Body of pancreas (tissue), 4 donors: ENCODE results near the gene NMT2. TPM values are rescaled to one million over a fixed set of nuclear protein-coding genes. Genes with fewer than 3 reads are reported as not detected.

Experiments used
- ATAC-seq: fragments of 150-250 bp; one replicate; pipeline ENCODE4 v1.9.1; 2016
- DNase-seq, 4 donors: peaks; one replicate each; pipeline ENCODE4 v3.0.0-alpha.2; 2019
- H3K27ac ChIP-seq, 4 donors: fragments of 200-600 bp; sonication (generic); 1 replicate in 3 of 4; 2 replicates in 1 of 4; pipeline versions ENCODE4 v1.5.1 to v1.6.1; 2016 to 2019; ENCODE audit warnings: mild to moderate bottlenecking in 1 of 4, mixed read lengths in 1 of 4, moderate library complexity in 1 of 4
- H3K27me3 ChIP-seq, 2 donors: fragments of 200-600 bp; sonication (generic); one replicate each; pipeline ENCODE4 v1.6.0; 2016; ENCODE audit warnings: mild to moderate bottlenecking in 1 of 2
- H3K36me3 ChIP-seq, 2 donors: fragments of 200-600 bp; sonication (generic); replicated peaks in 1 of 2; 2 replicates each; pipeline ENCODE4 v1.5.1; 2016; ENCODE audit warnings: low read depth in 2 of 2; ENCODE audit not compliant: insufficient read depth in 1 of 2
- H3K4me1 ChIP-seq: fragments of 200-600 bp; sonication (generic); one replicate; pipeline ENCODE4 v1.6.0; 2016
- H3K4me3 ChIP-seq, 2 donors: fragments of 200-600 bp; sonication (generic); 1 replicate in 1 of 2; 2 replicates in 1 of 2; pipeline ENCODE4 v1.5.1; 2016 to 2019
- H3K9me3 ChIP-seq, 3 donors: fragments of 200-600 bp; sonication (generic); 1 replicate in 2 of 3; 2 replicates in 1 of 3; pipeline ENCODE4 v1.5.1; 2016
- POLR2A ChIP-seq, 3 donors: fragments of 450-650 bp; IDR thresholded peaks; one replicate each; pipeline ENCODE4 v1.6.1; 2016; ENCODE audit warnings: antibody characterized with exemption in 3 of 3, mild to moderate bottlenecking in 2 of 3
- WGBS, 2 donors: methylation state at CpG; one replicate each; pipeline ENCODE4 v1.1.5; 2017; 5-methylcytosine and 5-hydroxymethylcytosine counted together
- intact Hi-C: fragments of 100-400 bp; cut with DNase I; formaldehyde crosslinking; loops from one replicate; pipeline ENCODE4 v1.15.1; 2023
- total RNA-seq, 2 donors: library from RNA; depleted of rRNA; stranded (reverse); fragments of >200 nt; gene quantifications; one replicate each; pipeline ENCODE4 v1.1.0, GENCODE V29; 2016
- TF ChIP-seq, protein P1 (sequence below), 7 experiments: fragments of 450-650 bp in 4 of 7; fragments of 200-600 bp in 3 of 7; sonication (generic) in 3 of 7; IDR thresholded peaks; one replicate each; pipeline ENCODE4 v1.5.1; 2016 to 2019; ENCODE audit warnings: antibody characterized with exemption in 7 of 7

The NMT2 gene
- total RNA-seq, 2 donors from 2014 or later = 9.9 to 16.9 TPM

DNA sequence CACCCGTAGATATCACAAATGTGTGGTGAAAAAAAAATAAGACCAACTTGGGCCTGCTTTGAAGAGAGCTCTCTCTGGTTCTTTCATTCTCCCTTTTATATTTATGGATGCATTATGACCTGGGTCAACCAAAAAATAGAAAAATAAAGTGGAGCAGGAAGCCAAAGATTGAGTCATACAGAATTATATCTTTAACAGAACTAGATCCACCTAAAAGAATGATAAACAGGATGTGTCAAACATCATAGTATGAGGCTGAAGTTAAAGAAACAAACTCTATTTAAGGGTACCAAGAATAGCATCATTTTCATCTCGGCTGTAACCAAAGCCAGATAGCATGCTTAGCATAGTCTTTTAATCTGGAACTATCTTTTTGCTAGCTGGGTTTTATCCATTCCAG lies 28.8 kb upstream of the NMT2 start:
- TF ChIP-seq, protein P1, sequence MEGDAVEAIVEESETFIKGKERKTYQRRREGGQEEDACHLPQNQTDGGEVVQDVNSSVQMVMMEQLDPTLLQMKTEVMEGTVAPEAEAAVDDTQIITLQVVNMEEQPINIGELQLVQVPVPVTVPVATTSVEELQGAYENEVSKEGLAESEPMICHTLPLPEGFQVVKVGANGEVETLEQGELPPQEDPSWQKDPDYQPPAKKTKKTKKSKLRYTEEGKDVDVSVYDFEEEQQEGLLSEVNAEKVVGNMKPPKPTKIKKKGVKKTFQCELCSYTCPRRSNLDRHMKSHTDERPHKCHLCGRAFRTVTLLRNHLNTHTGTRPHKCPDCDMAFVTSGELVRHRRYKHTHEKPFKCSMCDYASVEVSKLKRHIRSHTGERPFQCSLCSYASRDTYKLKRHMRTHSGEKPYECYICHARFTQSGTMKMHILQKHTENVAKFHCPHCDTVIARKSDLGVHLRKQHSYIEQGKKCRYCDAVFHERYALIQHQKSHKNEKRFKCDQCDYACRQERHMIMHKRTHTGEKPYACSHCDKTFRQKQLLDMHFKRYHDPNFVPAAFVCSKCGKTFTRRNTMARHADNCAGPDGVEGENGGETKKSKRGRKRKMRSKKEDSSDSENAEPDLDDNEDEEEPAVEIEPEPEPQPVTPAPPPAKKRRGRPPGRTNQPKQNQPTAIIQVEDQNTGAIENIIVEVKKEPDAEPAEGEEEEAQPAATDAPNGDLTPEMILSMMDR (IDR thresholded peaks at IDR 0.05) = no peak
- TF ChIP-seq POLR2A (IDR thresholded peaks at IDR 0.05) = no peak
- no peaks in the 10 kb centered on the region for H3K36me3 ChIP-seq

DNA sequence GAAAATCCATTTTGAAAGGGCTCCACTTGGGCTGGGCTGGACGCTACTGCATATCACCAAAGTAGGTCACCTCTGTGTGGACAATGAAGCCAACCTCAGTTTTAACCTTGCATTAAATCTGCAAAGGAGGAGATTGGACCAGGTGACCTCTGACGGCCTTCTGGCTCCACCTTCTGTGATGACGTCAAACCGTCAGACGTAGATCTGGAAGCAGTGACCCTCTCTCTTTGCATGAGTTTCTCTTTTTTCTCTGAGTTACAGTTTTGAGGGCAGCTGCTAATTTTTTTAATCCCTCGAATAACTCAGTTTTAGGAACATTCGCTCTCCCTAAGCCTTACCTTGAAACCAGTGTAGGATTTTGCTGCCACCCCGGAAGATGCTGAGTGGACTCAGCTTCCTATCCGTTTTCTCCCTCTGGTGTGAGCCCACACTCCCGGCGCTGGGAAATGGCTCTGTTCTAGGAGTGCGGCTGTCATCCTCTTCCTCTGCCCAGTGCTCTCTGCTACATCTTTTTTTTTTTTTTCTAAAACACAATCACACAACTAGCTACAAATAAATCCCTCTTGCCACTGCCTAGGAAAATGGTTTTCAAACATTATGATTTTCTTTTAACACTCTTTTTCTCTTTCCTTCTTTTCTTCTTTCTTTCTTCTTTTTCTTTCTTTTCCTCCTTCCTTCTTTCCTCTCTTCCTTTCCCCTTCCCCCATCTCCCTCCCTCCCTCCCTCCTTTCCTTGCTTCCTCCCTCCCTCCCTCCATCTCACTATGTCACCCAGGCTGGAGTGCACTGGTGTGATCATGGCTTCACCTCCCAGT lies 27.7 kb upstream of the NMT2 start:
- DNase-seq = peak in 1 of 4 donors; percentile 20
- no peak for ATAC-seq
- intact Hi-C loops = no loop called here
- Histone ChIP-seq H3K9me3 (no peaks in the 10 kb centered on the region), H3K4me3 (no peak overlapping the region), H3K36me3 (no peaks in the 10 kb centered on the region), H3K27me3 (no peaks in the 10 kb centered on the region), H3K4me1 (no peaks in the 10 kb centered on the region), H3K27ac (no peak overlapping the region)
- 60 to 74% methylated on average over 12 of the region's 12 CpGs for WGBS, 2 donors
- TF ChIP-seq, protein P1 (IDR thresholded peaks at IDR 0.05) = no peak
- TF ChIP-seq POLR2A (IDR thresholded peaks at IDR 0.05) = no peak

More for the DNA sequence above, 28.8 kb upstream of the NMT2 start:
- 70 to 71% methylated on average over 2 of the region's 2 CpGs for WGBS, 2 donors
- H3K27ac ChIP-seq = no peak overlapping the region
- intact Hi-C loops = no loop called here
- ATAC-seq (no peak), DNase-seq (no peak)
- H3K4me3 ChIP-seq = no peak overlapping the region
- no peaks in the 10 kb centered on the region for H3K9me3 ChIP-seq
- H3K27me3 ChIP-seq = no peaks in the 10 kb centered on the region
- H3K4me1 ChIP-seq = no peaks in the 10 kb centered on the region

DNA sequence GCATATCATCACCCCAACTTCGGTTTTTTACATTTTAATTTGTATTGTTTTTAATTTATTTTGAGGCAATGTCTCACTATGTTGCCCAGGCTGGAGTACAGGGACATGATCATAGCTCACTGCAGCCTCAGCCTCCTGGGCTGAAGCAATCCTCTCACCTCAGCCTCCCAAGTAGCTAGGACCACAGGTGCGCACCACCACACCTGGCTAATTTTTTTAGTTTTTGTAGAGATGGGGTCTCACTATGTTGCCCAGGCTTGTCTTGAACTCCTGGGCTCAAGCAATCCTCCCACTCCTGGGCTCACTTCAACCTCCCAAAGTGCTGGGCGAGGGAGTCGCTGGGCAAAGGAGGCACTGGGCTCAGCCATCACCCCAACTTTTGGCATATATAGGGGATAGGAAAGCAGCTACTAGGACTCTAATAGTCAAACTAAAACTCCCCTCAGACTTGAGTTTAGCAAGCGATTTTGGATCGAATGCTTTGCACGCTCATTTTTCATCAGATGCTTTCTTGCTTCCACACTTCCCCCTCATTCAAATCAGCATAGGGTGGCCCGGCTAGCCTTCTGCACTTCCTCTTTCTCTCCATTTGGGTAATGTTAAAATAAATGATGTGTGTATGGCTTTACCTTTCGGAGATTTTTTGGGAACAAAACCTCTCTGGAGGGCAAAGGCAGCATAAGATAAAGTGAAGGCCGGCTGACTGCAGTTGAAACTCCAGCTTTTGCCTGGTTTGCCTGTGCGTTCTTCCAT lies 20.8 kb upstream of the NMT2 start:
- no peak for TF ChIP-seq POLR2A (IDR thresholded peaks at IDR 0.05)
- TF ChIP-seq, protein P1 (IDR thresholded peaks at IDR 0.05) = no peak
- no peaks in the 10 kb centered on the region for H3K9me3 ChIP-seq
- no peak overlapping the region for H3K4me3 ChIP-seq
- ATAC-seq (no peak), DNase-seq (no peak)
- intact Hi-C loops = no loop called here
- 78 to 86% methylated on average over 11 of the region's 11 CpGs for WGBS, 2 donors
- H3K36me3 ChIP-seq = no peaks in the 10 kb centered on the region
- no peaks in the 10 kb centered on the region for H3K27me3 ChIP-seq
- H3K4me1 ChIP-seq = no peaks in the 10 kb centered on the region
- no peak overlapping the region for H3K27ac ChIP-seq

DNA sequence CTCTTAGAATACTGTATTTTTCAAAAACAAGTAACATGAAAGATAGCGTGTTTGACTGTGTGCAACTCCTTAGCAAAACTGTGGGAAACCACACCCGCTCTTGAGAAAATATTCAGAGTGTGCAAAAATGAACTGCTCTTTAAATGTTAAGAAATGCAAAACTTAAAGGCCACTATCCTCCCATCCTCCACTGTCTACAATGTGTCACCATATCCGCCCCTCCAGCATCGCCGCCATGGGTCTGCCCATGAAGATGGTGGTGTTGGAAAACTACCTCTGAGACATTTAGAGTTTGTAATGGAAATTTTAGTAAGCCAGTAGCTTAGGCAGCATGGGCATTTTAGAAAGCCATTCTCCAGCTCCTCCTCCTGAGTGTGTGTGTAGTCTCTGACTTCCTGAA lies 20.1 kb upstream of the NMT2 start:
- Histone ChIP-seq H3K27ac (no peak overlapping the region), H3K36me3 (no peaks in the 10 kb centered on the region), H3K4me1 (no peaks in the 10 kb centered on the region), H3K4me3 (no peak overlapping the region), H3K9me3 (no peaks in the 10 kb centered on the region), H3K27me3 (no peaks in the 10 kb centered on the region)
- DNase-seq (no peak), ATAC-seq (no peak)
- intact Hi-C loops = no loop called here
- WGBS, 2 donors = 95 to 99% methylated on average over 5 of the region's 5 CpGs
- TF ChIP-seq, protein P1 (IDR thresholded peaks at IDR 0.05) = no peak
- no peak for TF ChIP-seq POLR2A (IDR thresholded peaks at IDR 0.05)
